Gastrocnemius medialis (tissue), 4 donors: ENCODE data around the gene LZTR1.

Experiments
- CTCF ChIP-seq, 5 experiments: fragments of 450-650 bp in 3 of 5; fragments of 200-600 bp in 2 of 5; sonication (generic) in 2 of 5; IDR thresholded peaks in 4 of 5; conservative IDR thresholded peaks in 1 of 5; 1 replicate in 4 of 5; 2 replicates in 1 of 5; pipeline ENCODE4 v1.5.1; 2016 to 2019; ENCODE audit warnings: antibody characterized with exemption in 5 of 5, mild to moderate bottlenecking in 3 of 5, moderate library complexity in 3 of 5
- POLR2A ChIP-seq, 2 donors: fragments of 450-650 bp; IDR thresholded peaks; one replicate each; pipeline ENCODE4 v1.6.1; 2017; ENCODE audit warnings: antibody characterized with exemption in 2 of 2, mild to moderate bottlenecking in 2 of 2, moderate library complexity in 2 of 2

GRCh38 chr22:21045585-21046294 lies 63.6 kb downstream of the LZTR1 start, which contains the start of gene LRRC74B:
- TF ChIP-seq CTCF (IDR thresholded peaks at IDR 0.05 in 4 of 5, conservative IDR thresholded peaks at IDR 0.05 in 1 of 5): no peak
- no peak for TF ChIP-seq POLR2A (IDR thresholded peaks at IDR 0.05)
